ENCODE data around the gene IL25. TPM values are rescaled to one million over a fixed set of nuclear protein-coding genes. Genes with fewer than 3 reads are reported as not detected.

IL25 gene
- total RNA-seq, 1 donor from 2014 or later = not detected

GRCh38 chr14:23353433-23353780, 19.2 kb upstream of the IL25 start:
- no peak for DNase-seq

DNA sequence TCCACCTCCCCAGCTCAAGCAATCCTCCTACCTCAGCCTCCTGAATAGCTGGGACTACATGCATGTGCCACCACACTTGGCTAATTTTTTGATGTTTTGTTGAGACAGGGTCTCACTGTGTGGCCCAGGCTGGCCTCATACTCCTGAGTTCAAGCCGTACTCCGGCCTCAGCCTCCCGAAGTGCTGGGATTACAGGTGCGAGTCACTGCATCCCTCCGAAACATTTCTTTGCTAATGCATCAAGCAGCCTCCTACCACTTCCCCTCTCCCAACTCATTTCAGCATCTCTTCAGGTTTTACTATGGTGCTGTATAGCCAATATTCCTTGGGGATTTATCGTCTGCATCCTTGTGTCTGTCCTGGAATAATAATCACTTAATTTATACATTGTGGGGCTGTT, 17.6 kb upstream of the IL25 start:
- DNase-seq = no peak

DNA sequence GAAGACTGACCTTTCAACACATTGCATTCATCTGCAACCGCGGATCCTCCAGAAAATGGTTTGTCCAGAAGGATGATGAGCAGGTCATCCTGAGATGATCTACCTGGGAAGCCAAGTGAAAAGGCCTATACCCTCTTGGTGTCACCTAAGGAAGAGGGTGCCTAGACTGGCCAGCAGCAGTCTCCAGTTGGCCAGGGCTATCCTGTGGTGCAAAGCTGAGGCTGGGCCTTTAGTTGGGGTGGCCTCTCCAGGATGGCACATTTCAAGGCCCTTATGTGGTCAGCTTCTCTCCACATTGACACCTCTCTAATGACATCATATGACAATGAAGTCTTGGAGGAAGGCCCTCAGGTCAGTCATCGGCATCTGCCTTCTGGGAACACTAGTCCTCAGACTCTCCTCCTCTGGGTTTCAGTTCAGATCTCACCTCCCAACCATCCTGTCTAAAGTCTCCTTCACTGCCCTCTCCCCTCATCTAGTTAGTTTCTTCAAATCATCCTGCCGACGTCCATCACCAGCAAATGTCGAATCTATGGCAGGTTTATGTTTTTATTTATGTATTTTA, 16.7 kb upstream of the IL25 start:
- no peak for DNase-seq

GRCh38 chr14:23356662-23357061, 15.9 kb upstream of the IL25 start:
- DNase-seq = no peak

GRCh38 chr14:23357261-23357660, 15.3 kb upstream of the IL25 start:
- no peak for DNase-seq

DNA sequence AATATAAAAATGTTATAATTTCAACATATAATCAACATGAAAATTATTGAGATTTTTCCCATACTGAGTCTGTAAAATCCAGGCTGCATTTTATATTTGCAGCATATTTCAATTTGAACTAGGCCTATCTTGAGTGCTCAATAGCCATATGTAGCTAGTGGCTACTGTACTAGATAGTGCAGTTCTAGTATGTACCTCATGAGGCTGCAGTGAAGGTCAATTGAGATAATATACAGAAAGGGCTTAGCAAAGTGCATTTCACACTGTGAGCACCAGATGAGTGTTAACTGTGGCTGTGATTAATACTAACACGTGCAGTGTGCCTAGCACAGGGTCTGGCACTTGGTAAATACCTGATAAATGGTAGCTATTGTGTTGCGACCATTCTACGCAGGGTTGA, 14.6 kb upstream of the IL25 start:
- no peak for DNase-seq

DNA sequence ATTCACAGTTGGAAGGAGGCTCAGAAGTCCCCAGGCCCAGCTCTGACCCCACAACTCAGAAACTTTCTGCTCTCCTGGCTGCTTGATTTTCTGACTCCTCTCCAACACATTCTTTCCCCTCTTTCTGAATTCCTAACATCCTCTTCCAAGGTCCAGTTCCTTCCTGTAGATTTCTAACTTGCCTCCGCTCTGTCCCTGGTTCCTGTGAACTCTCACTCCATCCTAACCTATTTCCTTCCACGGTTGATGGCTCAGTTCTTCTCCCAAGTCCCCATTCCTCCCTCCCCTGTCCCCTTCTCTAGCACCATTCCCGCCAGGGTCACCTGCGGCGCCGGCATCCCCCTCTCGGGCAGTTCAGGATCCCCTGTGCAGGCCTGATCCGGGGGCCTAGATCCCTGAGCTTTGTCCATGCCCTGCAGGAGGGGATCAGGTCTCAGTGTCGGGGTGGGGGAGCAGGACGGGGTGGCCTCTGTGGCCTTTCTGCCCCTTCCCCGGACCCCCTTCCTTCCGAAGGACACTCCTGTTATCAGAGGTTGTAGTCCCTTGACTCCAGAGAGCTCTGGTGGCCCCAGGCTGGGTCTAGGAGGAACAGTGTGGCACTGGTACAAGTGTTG, 13.9 kb upstream of the IL25 start:
- no peak for DNase-seq

- DNase-seq = no peak
Observed at GRCh38 chr14:23359167-23359626, 13.4 kb upstream of the IL25 start.

DNA sequence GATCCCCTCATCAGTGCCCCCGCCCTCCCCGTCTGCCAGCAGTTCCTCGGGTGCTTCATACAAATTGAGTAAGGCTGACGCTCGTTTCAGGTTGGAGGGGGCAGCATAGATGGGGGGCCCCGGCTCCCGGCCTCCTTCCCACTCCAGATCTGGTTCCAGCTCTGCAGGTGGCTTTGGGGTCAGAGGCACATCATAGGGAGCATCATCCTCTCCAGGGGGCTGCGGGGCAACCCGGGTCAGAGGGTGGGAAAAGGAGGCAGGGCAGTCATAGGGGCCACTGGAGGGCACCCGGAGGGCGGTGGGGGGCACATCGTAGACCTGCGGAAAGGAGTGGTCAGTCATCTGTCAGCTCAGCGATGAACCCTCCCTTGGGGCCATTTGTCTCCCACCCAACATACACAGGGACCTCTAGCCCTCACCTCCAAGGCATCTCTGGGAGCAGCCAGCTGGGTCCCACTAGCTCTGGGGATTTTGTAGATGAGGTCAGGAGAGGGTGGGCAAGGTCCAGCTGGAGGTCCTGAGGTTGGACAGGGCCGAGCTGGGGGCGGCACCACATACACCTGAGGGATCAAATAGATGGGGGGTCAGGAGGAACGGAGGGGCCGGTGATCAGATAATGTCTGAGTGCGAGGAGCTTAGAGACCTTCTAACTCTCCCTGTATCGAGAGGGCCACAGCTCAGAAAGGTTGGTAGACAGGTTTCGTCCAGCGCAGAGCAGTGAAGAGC, 12.7 kb upstream of the IL25 start:
- no peak for DNase-seq

DNA sequence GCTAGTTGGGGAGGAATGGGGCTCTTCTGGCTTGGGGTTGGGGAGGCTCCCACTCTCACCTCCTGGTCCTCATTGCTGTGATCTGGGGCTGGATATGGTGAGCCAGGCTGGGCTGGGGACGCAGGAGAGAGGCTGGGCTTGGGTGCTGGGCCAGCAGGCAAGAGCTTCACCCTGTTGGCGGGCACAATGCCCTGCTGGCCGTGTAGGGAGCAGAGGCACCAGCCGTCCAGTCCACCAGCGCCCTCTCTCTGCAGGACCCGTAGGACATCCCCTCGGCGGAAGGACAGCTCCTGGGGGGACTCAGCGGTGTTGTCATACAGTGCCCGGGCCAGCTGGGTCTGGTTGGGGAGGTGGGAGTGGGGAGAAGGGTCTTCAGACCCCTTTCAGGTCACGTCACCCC, 12.1 kb upstream of the IL25 start:
- DNase-seq = no peak

- no peak for DNase-seq
Observed at GRCh38 chr14:23361320-23361719, 11.3 kb upstream of the IL25 start.

DNA sequence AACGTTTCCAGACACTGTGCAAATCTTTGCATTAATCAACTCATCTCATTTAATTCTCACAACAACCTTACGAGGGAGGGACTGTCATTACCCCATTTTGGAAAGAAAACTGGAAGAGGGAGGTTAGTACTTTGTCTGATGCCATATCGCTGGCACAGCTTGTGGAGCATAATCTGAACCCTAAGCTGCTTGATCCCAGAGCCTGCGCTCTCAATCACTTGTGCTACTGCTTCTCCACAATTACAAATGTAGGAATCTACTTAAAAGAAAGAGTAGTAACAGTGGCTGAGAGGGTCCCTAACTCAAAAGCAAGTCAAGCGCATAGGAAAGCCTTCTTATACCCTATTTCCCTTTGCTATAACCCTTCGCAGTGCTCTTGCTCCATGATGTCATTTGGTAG, 10.8 kb upstream of the IL25 start:
- DNase-seq = no peak

GRCh38 chr14:23362200-23362599, 10.4 kb upstream of the IL25 start:
- no peak for DNase-seq

- peak; percentile 58 for DNase-seq
Observed at GRCh38 chr14:23364164-23365035, 8.2 kb upstream of the IL25 start.

DNA sequence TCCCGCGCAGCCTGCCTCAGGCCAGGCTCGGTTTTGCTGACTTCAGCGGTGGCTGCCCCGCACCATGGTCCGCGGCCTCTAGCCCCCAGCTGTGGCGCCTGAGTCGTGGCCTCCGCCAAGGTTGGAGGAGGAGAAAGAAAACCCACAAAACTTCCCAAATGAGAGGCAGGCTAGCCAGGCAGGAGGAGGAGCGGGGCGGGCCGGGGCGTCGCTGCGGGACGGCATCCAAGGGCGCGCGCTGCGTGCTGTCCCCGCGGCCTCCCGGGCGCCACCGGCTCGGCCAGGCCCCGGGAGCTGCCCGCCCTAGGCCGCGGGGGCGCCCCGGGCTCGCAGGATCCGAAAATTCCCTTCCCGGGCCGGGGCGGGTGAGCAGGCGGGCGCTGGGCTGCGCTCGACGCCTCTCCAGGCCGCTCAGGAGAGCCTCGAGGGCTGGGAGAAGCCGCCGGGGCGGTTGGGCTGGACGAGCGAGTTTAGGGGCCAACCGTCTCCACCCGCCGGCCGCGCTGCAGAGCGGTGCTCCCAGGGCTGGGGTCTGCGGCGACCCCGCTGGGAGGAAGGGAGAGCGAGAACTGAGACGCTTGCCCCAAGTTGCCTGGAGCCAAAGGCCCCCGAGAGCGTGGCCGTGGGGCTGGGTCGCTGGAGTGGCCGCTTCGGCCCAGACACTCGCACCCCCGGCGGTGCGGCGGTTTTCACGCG, 7.4 kb upstream of the IL25 start, which contains the start of gene EFS:
Gene EFS, minus strand, starts transcription at position 137 of the 696 bp plus-strand sequence. CDS start 147 bp downstream, outside the sequence.
- peak; percentile 24 for DNase-seq

DNA sequence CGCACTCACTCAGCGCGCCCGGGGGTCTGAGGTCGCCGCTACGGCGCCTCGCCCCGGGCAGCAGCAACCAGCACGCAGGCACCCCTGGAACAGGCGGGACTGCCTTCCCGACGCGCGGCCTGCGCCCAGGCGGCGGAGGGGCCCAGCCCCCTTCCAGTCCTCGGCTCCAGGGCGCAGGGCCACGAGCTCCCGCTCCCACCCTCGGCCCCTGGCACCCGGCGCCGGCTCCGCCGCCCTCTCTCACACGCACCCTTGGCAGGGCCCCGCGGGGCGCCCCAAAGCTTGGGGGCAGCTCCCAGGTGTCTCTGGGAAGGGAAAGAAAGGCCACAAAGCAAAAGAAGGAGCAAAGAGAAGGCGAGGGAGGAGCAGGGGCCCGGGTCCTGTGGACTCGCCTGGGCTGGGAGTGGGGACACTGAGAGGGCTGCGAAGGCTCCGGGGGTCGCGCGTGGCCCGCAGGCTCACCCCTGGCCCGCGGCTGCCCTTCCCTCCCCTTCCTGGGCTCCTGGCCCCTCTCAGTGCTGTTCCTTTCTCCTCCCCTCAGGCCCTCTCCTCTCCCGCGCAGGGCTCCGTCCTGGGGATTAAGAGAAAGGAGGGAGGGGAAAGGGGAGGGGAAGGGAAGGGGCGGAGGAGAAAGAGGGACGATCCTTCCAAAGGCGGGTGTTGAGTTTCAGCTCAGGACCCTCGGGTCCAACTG, 6.7 kb upstream of the IL25 start:
- DNase-seq = peak; percentile 90

- DNase-seq = peak; percentile 90
Observed at GRCh38 chr14:23366426-23366921, 6.1 kb upstream of the IL25 start.

- DNase-seq = no peak
Observed at GRCh38 chr14:23370221-23370620, 2.4 kb upstream of the IL25 start.

DNA sequence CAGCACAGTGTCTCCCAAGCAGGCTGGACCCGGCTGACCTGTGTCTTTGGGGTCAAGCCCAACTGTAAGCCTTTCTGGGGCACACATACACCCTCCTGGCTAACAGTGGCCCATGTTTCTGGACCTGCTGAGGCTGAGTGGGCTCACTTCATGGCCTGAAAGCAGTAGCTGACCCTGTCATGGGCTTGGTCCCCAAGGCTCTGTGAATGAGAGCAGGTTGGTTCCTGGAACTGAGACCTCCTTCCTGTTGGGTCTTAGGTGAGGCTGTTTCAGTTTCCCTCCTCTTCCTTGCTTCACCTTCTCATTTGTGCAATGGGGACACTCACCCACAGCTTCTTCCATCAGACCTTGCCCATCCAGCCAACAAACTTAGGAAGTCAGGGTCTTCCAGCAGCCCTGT, 744 bp upstream of the IL25 start:
- no peak for DNase-seq

DNA sequence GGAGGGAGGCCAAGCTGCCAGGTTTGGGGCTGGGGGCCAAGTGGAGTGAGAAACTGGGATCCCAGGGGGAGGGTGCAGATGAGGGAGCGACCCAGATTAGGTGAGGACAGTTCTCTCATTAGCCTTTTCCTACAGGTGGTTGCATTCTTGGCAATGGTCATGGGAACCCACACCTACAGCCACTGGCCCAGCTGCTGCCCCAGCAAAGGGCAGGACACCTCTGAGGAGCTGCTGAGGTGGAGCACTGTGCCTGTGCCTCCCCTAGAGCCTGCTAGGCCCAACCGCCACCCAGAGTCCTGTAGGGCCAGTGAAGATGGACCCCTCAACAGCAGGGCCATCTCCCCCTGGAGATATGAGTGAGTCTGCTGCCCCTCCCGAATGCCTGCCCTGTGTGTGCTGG, 432 bp downstream of the IL25 start:
- no peak for DNase-seq

DNA sequence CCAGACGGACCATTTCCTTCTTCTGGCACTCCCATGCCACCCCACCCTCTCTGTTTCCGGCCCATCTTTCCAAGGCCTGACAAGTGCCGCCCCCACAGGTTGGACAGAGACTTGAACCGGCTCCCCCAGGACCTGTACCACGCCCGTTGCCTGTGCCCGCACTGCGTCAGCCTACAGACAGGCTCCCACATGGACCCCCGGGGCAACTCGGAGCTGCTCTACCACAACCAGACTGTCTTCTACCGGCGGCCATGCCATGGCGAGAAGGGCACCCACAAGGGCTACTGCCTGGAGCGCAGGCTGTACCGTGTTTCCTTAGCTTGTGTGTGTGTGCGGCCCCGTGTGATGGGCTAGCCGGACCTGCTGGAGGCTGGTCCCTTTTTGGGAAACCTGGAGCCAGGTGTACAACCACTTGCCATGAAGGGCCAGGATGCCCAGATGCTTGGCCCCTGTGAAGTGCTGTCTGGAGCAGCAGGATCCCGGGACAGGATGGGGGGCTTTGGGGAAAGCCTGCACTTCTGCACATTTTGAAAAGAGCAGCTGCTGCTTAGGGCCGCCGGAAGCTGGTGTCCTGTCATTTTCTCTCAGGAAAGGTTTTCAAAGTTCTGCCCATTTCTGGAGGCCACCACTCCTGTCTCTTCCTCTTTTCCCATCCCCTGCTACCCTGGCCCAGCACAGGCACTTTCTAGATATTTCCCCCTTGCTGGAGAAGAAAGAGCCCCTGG, 3.1 kb downstream of the IL25 start:
- DNase-seq = no peak

All from skin of body (tissue), 2 donors.